H1 (cell line): Measurements from ENCODE around the gene TMED5. TPM values are rescaled to one million over a fixed set of nuclear protein-coding genes. Genes with fewer than 3 reads are reported as not detected.

Source experiments
- CTCF ChIA-PET: fragments of 300-600 bp; sonication (Branson Sonifier 250); formaldehyde crosslinking; loops from one replicate; lab custom pipeline; 2021; ENCODE audit not compliant: partially characterized antibody; lab: Charles Lee
- POLR2A ChIA-PET: fragments of 300-600 bp; sonication (Branson Sonifier 250); formaldehyde crosslinking; loops from one replicate; lab custom pipeline; 2021; ENCODE audit warnings: inconsistent platforms; ENCODE audit not compliant: partially characterized antibody; lab: Charles Lee
- DNase-seq, 2 experiments: peaks; one replicate each; pipeline versions ENCODE4 v3.0.0 to v3.0.0-alpha.2; 2010 to 2022; ENCODE audit warnings: low spot score in 2 of 2, low read depth in 1 of 2, mixed read lengths in 1 of 2
- FAIRE-seq: peaks from 2 replicates; lab custom pipeline; 2011; peaks lifted over from hg19 to GRCh38; lab: Jason Lieb, UNC
- H2AFZ ChIP-seq: 2 replicates; pipeline ENCODE4 v1.8.1; 2012; ENCODE audit warnings: low read length, inconsistent platforms
- H2AK5ac ChIP-seq: 2 replicates; pipeline ENCODE4 v1.6.1; 2013; ENCODE audit warnings: low read depth, low read length
- H2BK120ac ChIP-seq: replicated peaks from 2 replicates; pipeline ENCODE3; 2013; ENCODE audit warnings: low read depth, low read length, inconsistent platforms
- H2BK12ac ChIP-seq: 2 replicates; pipeline ENCODE4 v1.6.1; 2013; ENCODE audit warnings: low read depth, low read length
- H2BK15ac ChIP-seq: 2 replicates; pipeline ENCODE4 v1.6.1; 2013; ENCODE audit warnings: low read length
- H2BK20ac ChIP-seq: 2 replicates; pipeline ENCODE4 v1.6.1; 2013; ENCODE audit warnings: low read length
- H2BK5ac ChIP-seq: 2 replicates; pipeline ENCODE4 v1.6.1; 2013; ENCODE audit warnings: low read depth, low read length
- H3K14ac ChIP-seq: 2 replicates; pipeline ENCODE4 v1.6.1; 2013; ENCODE audit warnings: inconsistent platforms; ENCODE audit not compliant: insufficient read length
- H3K18ac ChIP-seq: 2 replicates; pipeline ENCODE4 v1.6.1; 2013; ENCODE audit warnings: low read length; ENCODE audit errors: extremely low read depth
- H3K23ac ChIP-seq: 2 replicates; pipeline ENCODE4 v1.6.1; 2013; ENCODE audit warnings: inconsistent platforms; ENCODE audit not compliant: insufficient read length
- H3K23me2 ChIP-seq: 2 replicates; pipeline ENCODE4 v1.6.1; 2013; ENCODE audit warnings: low read depth, low read length
- H3K27ac ChIP-seq: 2 replicates; pipeline ENCODE4 v1.6.1; 2011; ENCODE audit warnings: low read depth, low read length, inconsistent platforms
- H3K27me3 ChIP-seq, 4 experiments: replicated peaks in 1 of 4; 1 replicate in 1 of 4; 2 replicates in 3 of 4; pipeline versions ENCODE4 v1.6.1 to v1.8.1; 2011 to 2013; ENCODE audit warnings: low read length in 3 of 4, mild to moderate bottlenecking in 3 of 4, inconsistent platforms in 2 of 4, mixed read lengths in 2 of 4, moderate library complexity in 1 of 4; ENCODE audit not compliant: control insufficient read depth in 3 of 4, insufficient read depth in 3 of 4; ENCODE audit errors: extremely low read depth in 1 of 4
- H3K36me3 ChIP-seq, 4 experiments: 2 replicates each; pipeline versions ENCODE4 v1.6.1 to v1.8.1; 2011 to 2013; ENCODE audit warnings: mild to moderate bottlenecking in 4 of 4, low read length in 3 of 4, moderate library complexity in 2 of 4, control low read depth in 1 of 4, inconsistent platforms in 1 of 4; ENCODE audit not compliant: insufficient read depth in 4 of 4, control insufficient read depth in 2 of 4
- H3K4ac ChIP-seq: replicated peaks from 2 replicates; pipeline ENCODE3; 2013; ENCODE audit warnings: low read length, low read depth, mixed read lengths, inconsistent platforms; ENCODE audit not compliant: insufficient read length
- H3K4me1 ChIP-seq, 4 experiments: replicated peaks in 1 of 4; 1 replicate in 1 of 4; 2 replicates in 3 of 4; pipeline versions ENCODE4 v1.6.1 to v1.8.1; 2011 to 2013; ENCODE audit warnings: low read length in 3 of 4, inconsistent platforms in 2 of 4, mixed read lengths in 1 of 4; ENCODE audit not compliant: insufficient read depth in 4 of 4, control insufficient read depth in 3 of 4
- H3K4me2 ChIP-seq, 2 experiments: 2 replicates each; pipeline versions ENCODE4 v1.6.1 to v1.8.1; 2011 to 2013; ENCODE audit warnings: low read depth in 2 of 2, low read length in 2 of 2, control low read depth in 1 of 2, inconsistent platforms in 1 of 2, mild to moderate bottlenecking in 1 of 2; ENCODE audit not compliant: insufficient read depth in 1 of 2
- H3K4me3 ChIP-seq, 4 experiments: fragments of 200-600, 300-600 bp in 1 of 4; sonication (generic), shearing (Covaris generic), sonication (Bioruptor Twin) in 1 of 4; 2 replicates each; pipeline versions ENCODE4 v1.5.1 to v1.8.1; 2011 to 2016; ENCODE audit warnings: low read length in 4 of 4, low read depth in 3 of 4, control low read depth in 2 of 4, inconsistent platforms in 2 of 4, mild to moderate bottlenecking in 2 of 4, mixed read lengths in 1 of 4, moderate library complexity in 1 of 4; ENCODE audit not compliant: insufficient read depth in 2 of 4; ENCODE audit errors: extremely low read depth in 1 of 4
- H3K56ac ChIP-seq: replicated peaks from 2 replicates; pipeline ENCODE3; 2013; ENCODE audit warnings: low read depth, mild to moderate bottlenecking, mixed read lengths, low read length, inconsistent platforms; ENCODE audit not compliant: insufficient read length
- H3K79me1 ChIP-seq: 2 replicates; pipeline ENCODE4 v1.6.1; 2013; ENCODE audit warnings: low read depth, low read length, control low read depth
- H3K79me2 ChIP-seq, 2 experiments: 2 replicates each; pipeline versions ENCODE4 v1.6.1 to v1.8.1; 2012 to 2013; ENCODE audit warnings: low read length in 2 of 2, mild to moderate bottlenecking in 2 of 2, inconsistent platforms in 1 of 2; ENCODE audit not compliant: insufficient read depth in 2 of 2, control insufficient read depth in 1 of 2
- H3K9ac ChIP-seq, 4 experiments: replicated peaks in 1 of 4; 1 replicate in 1 of 4; 2 replicates in 3 of 4; pipeline versions ENCODE4 v1.6.1 to v1.8.1; 2011 to 2013; ENCODE audit warnings: low read depth in 3 of 4, low read length in 3 of 4, control low read depth in 2 of 4, mild to moderate bottlenecking in 2 of 4, moderate library complexity in 2 of 4, inconsistent platforms in 1 of 4; ENCODE audit errors: extremely low read depth in 1 of 4
- H3K9me3 ChIP-seq, 2 experiments: 2 replicates each; pipeline versions ENCODE4 v1.6.1 to v1.8.1; 2012 to 2013; ENCODE audit warnings: mild to moderate bottlenecking in 2 of 2, moderate library complexity in 2 of 2, control low read depth in 1 of 2, inconsistent platforms in 1 of 2, low read depth in 1 of 2, low read length in 1 of 2, mixed read lengths in 1 of 2; ENCODE audit not compliant: insufficient read depth in 2 of 2
- H4K20me1 ChIP-seq, 2 experiments: replicated peaks in 1 of 2; 2 replicates each; pipeline versions ENCODE3 to v1.8.1; 2011 to 2013; ENCODE audit warnings: inconsistent platforms in 2 of 2, low read length in 2 of 2, mild to moderate bottlenecking in 1 of 2; ENCODE audit not compliant: insufficient read depth in 2 of 2, control insufficient read depth in 1 of 2
- H4K5ac ChIP-seq: 2 replicates; pipeline ENCODE4 v1.6.1; 2013; ENCODE audit warnings: low read length, low read depth, mixed read lengths, inconsistent platforms; ENCODE audit not compliant: insufficient read length
- H4K8ac ChIP-seq: 2 replicates; pipeline ENCODE4 v1.8.0; 2013; ENCODE audit warnings: mild to moderate bottlenecking, moderate library complexity, low read length, inconsistent platforms; ENCODE audit not compliant: insufficient read depth; ENCODE audit errors: extremely low read depth
- H4K91ac ChIP-seq: replicated peaks from 2 replicates; pipeline ENCODE3; 2013; ENCODE audit warnings: low read length, mixed read lengths, inconsistent platforms; ENCODE audit not compliant: insufficient read length
- HDAC2 ChIP-seq, 2 experiments: fragments of 300-600 bp in 1 of 2; sonication (generic) in 1 of 2; IDR thresholded peaks; 2 replicates each; pipeline ENCODE4 v1.6.1; 2011 to 2012; ENCODE audit warnings: low read depth in 2 of 2, low read length in 2 of 2, mild to moderate bottlenecking in 2 of 2, moderate library complexity in 2 of 2, borderline replicate concordance in 1 of 2, inconsistent platforms in 1 of 2
- MAFK ChIP-seq: IDR thresholded peaks from 2 replicates; pipeline ENCODE4 v1.6.1; 2012; ENCODE audit warnings: low read depth, mild to moderate bottlenecking, improper control_type of control experiment, low read length
- PHF8 ChIP-seq: fragments of 200-600 bp; sonication (generic); conservative IDR thresholded peaks from 2 replicates; pipeline ENCODE4 v1.7.1; 2012; ENCODE audit warnings: low read depth, mild to moderate bottlenecking, inconsistent platforms, low read length, moderate library complexity
- SIN3A ChIP-seq, 2 experiments: IDR thresholded peaks in 1 of 2; conservative IDR thresholded peaks in 1 of 2; 2 replicates each; pipeline ENCODE4 v1.6.1; 2011 to 2012; ENCODE audit warnings: low read length in 2 of 2, improper control_type of control experiment in 1 of 2, low read depth in 1 of 2, mild to moderate bottlenecking in 1 of 2
- SP4 ChIP-seq: IDR thresholded peaks from 2 replicates; pipeline ENCODE4 v1.6.1; 2012; ENCODE audit warnings: low read length, inconsistent platforms
- TBP ChIP-seq: IDR thresholded peaks from 2 replicates; pipeline ENCODE4 v1.6.1; 2011; ENCODE audit warnings: low read depth, low read length, improper control_type of control experiment
- WGBS, 2 experiments: shearing (Covaris generic) in 1 of 2; methylation state at CpG; one replicate each; pipeline versions ENCODE4 v1.1.6 to v1.1.7; 2013 to 2015; ENCODE audit warnings: low lambda C conversion rate in 2 of 2, mixed read lengths in 2 of 2, inconsistent platforms in 1 of 2, low coverage in 1 of 2, missing lambda C conversion rate in 1 of 2; ENCODE audit not compliant: insufficient replicate concordance in 2 of 2, insufficient coverage in 1 of 2, insufficient read length in 1 of 2; ENCODE audit errors: extremely low coverage in 1 of 2, missing lambda C conversion rate in 1 of 2; 5-methylcytosine and 5-hydroxymethylcytosine counted together
- polyA plus RNA-seq, 7 experiments: library from polyadenylated mRNA; depleted of rRNA in 3 of 7; stranded (reverse) in 5 of 7; unstranded in 2 of 7; fragments of >200 nt in 5 of 7; fragments of 200-250 nt in 2 of 7; gene quantifications; 1 replicate in 5 of 7; 2 replicates in 1 of 7; 4 replicates in 1 of 7; pipeline versions ENCODE4 v1.2.1 to v1.2.3, GENCODE V29; 2011 to 2013; ENCODE audit warnings: missing spikeins in 2 of 7, mixed read lengths in 2 of 7
- total RNA-seq: library from RNA; stranded (reverse); fragmentation: NEBNext Ultra II Directional; extraction: Animal tissue kit (Norgen Biotek cat#: 25700); gene quantifications from 2 replicates; pipeline ENCODE4 v1.2.1, GENCODE V29; 2021
- TF ChIP-seq, protein P1 (sequence below): IDR thresholded peaks from 2 replicates; pipeline ENCODE4 v1.6.1; 2012; ENCODE audit warnings: inconsistent platforms
- TF ChIP-seq, protein P2 (sequence below): IDR thresholded peaks from 2 replicates; pipeline ENCODE4 v1.6.1; 2011; ENCODE audit warnings: low read depth, mild to moderate bottlenecking, low read length; ENCODE audit not compliant: insufficient read depth

TMED5 gene
- total and polyA plus RNA-seq, 2 of the 8 experiments (the other 6 are each of a cell fraction or from before 2014, with no cell fraction given): 14.8 to 32.8 TPM

DNA sequence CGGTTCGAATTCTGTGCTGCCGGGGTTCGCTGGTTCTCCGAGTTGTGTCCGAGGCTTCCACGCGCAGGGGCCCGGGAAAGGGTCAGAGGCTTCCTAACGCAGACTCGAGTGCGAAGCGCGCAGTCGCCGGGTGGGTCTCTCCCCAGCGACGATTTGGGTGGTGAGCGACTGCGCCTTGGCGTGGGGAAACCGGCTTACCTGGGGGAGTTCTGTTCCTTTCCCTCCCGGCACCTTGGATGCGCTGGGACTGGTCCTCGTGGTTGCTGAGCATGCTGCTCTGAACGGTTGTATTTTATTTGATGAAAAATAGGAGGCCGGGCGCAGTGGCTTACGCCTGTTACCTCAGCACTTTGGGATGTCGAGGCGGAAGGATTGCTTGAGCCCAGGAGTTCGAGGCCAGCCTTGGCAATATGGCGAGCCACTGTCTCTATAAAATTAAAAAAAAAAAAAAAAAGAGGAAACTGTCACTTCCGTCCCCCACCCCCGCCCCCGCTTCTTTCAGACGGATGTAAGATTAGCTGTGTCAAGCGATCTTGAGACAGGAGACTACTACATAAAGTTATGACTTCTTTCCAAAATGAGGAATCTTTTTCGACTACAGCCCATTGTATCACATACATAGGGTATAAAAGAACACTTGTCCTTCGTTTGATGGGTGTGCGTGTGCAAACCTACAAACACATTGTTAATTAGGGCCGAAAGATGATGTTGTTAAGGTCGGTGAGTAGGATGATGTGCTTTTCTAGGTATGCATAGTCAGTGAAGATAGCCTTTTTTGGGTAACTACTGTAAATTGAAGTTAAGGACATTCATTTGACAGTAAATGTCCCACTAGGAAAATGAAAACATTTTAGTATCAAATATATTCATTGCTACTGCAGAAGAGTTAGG is 755 bp upstream of the TMED5 start, which contains the start of gene CCDC18:
Gene CCDC18, plus strand, starts transcription at position 2 of the 891 bp plus-strand sequence. CDS start 2,638 bp downstream, outside the sequence.
- H4K5ac ChIP-seq: peak within 1 kb of the TSS; percentile 75
- peaks cover 0 to 2% of the 10 kb centered on the region in 2 experiments for H4K20me1 ChIP-seq
- H3K23ac ChIP-seq: no peak within 1 kb of the TSS
- H2AFZ ChIP-seq: peak within 1 kb of the TSS; percentile 92
- no peaks in the 10 kb centered on the region for H3K9me3 ChIP-seq
- H3K23me2 ChIP-seq: peaks cover 5% of the 10 kb centered on the region
- ChIA-PET CTCF (interaction anchor here (0.6 kb wide), 1 partner anchor 187 kb away, joined by 3 read pairs; no protein-coding TSS in a partner anchor), POLR2A (interaction anchor here (0.5 to 2.6 kb wide), 3 partner anchors 102 to 282 kb away, joined by 3 to 11 read pairs (median 4); partner anchors contain the start of gene MTF2)
- H4K8ac ChIP-seq: peak within 1 kb of the TSS; percentile 85
- peak within 1 kb of the TSS; percentile 68; the same call in 1 of the 2 replicates for H2BK15ac ChIP-seq
- no peak within 1 kb of the TSS; the same call in 1 of the 2 replicates for H2AK5ac ChIP-seq
- no peak for DNase-seq
- H2BK20ac ChIP-seq: no peak within 1 kb of the TSS
- H3K27me3 ChIP-seq: no peaks in the 10 kb centered on the region
- no peak for FAIRE-seq
- peak within 1 kb of the TSS; percentile 80 to 97 for H3K4me2 ChIP-seq
- peaks cover 0 to 56% of the 10 kb centered on the region in 2 experiments; a peak in 2 of 4 replicates for H3K79me2 ChIP-seq
- H3K56ac ChIP-seq: peak within 1 kb of the TSS; percentile 74
- peak within 1 kb of the TSS; percentile 82 for H4K91ac ChIP-seq
- peak within 1 kb of the TSS; percentile 80 for H3K27ac ChIP-seq
- H2BK5ac ChIP-seq: peak within 1 kb of the TSS; percentile 93
- no peak within 1 kb of the TSS for H3K14ac ChIP-seq
- no peak within 1 kb of the TSS for H2BK120ac ChIP-seq
- no peaks in the 10 kb centered on the region; a peak in 1 of 7 replicates for H3K4me1 ChIP-seq
- H3K79me1 ChIP-seq: peaks cover 3% of the 10 kb centered on the region; the same call in 1 of the 2 replicates
- peak within 1 kb of the TSS; percentile 57 for H3K4ac ChIP-seq
- H3K36me3 ChIP-seq: peaks cover 0 to 3% (median 0%) of the 10 kb centered on the region in 4 experiments; a peak in 1 of 8 replicates
- H3K9ac ChIP-seq: peak within 1 kb of the TSS; percentile 72 to 85 (median 84)
- H3K18ac ChIP-seq: peak within 1 kb of the TSS; percentile 98
- peak within 1 kb of the TSS; percentile 90 to 99 (median 97) for H3K4me3 ChIP-seq
- 7% methylated on average over 42 of the region's 43 CpGs; no CpG with 5 or more reads in 1 of the 2 experiments for WGBS, 2 experiments
- H2BK12ac ChIP-seq: peak within 1 kb of the TSS; percentile 61; the same call in 1 of the 2 replicates
- TF ChIP-seq, protein P1, sequence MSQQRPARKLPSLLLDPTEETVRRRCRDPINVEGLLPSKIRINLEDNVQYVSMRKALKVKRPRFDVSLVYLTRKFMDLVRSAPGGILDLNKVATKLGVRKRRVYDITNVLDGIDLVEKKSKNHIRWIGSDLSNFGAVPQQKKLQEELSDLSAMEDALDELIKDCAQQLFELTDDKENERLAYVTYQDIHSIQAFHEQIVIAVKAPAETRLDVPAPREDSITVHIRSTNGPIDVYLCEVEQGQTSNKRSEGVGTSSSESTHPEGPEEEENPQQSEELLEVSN: peak; percentile 65; the same call in 1 of the 2 replicates
- TF ChIP-seq PHF8 (peak; percentile 64), TBP (no peak), SP4 (no peak), SIN3A (conservative IDR thresholded peaks at IDR 0.05 in 1 of 2, IDR thresholded peaks at IDR 0.05 in 1 of 2; ENCODE audit: low read depth in 1 of 2, low read length in 2 of 2) (peak in 1 of 2 experiments; percentile 67; a peak in 1 of 4 replicates), HDAC2 (IDR thresholded peaks at IDR 0.05; ENCODE audit: borderline replicate concordance in 1 of 2, low read depth in 2 of 2, low read length in 2 of 2) (no peak; a peak in 1 of 4 replicates), MAFK (no peak)
- TF ChIP-seq, protein P2, sequence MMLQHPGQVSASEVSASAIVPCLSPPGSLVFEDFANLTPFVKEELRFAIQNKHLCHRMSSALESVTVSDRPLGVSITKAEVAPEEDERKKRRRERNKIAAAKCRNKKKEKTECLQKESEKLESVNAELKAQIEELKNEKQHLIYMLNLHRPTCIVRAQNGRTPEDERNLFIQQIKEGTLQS: no peak
